H4 (cell line): ENCODE results near the gene ASL. TPM values are rescaled to one million over a fixed set of nuclear protein-coding genes. Genes with fewer than 3 reads are reported as not detected.
"Not testable (repeated sequence)": the region's sequence is repeated elsewhere in the genome, so short reads cannot be mapped to it uniquely, and the experiment has no call there.

Experiments used
- DNase-seq: peaks from one replicate; pipeline ENCODE4 v3.0.0-alpha.2; 2015; ENCODE audit warnings: low spot score
- total RNA-seq: library from RNA; depleted of rRNA; stranded (reverse); fragments of >200 nt; shearing (Covaris generic); gene quantifications from 2 replicates; pipeline ENCODE4 v1.2.3, GENCODE V29; 2014

ASL gene
- total RNA-seq, 1 experiment from 2014 or later, result 48.8 TPM

- DNase-seq, result no peak
Observed at GRCh38 chr7:66076462-66077329, 1.1 kb downstream of the ASL start.

GRCh38 chr7:66078067-66078466, 2.4 kb downstream of the ASL start:
- DNase-seq, result no peak

- DNase-seq, result no peak
Observed at GRCh38 chr7:66082083-66082482, 6.5 kb downstream of the ASL start.

- DNase-seq, result no peak
Observed at GRCh38 chr7:66082886-66083415, 7.3 kb downstream of the ASL start.

GRCh38 chr7:66083677-66084076, 8.1 kb downstream of the ASL start:
- no peak for DNase-seq

- no peak for DNase-seq
Observed at GRCh38 chr7:66088861-66089838, 13.5 kb downstream of the ASL start.

GRCh38 chr7:66092654-66093053, 17.0 kb downstream of the ASL start:
- DNase-seq, result no peak

GRCh38 chr7:66095010-66095409, 19.4 kb downstream of the ASL start:
- no peak for DNase-seq

GRCh38 chr7:66099232-66099550, 23.6 kb downstream of the ASL start:
- peak; percentile 77 for DNase-seq

GRCh38 chr7:66099551-66100407, 24.2 kb downstream of the ASL start:
- peak; percentile 97 for DNase-seq

- DNase-seq, result no peak
Observed at GRCh38 chr7:66100408-66101050, 24.9 kb downstream of the ASL start.

- DNase-seq, result not testable (repeated sequence)
Observed at GRCh38 chr7:66102168-66102567, 26.5 kb downstream of the ASL start.

- not testable (repeated sequence) for DNase-seq
Observed at GRCh38 chr7:66103994-66104393, 28.4 kb downstream of the ASL start.

- no peak for DNase-seq
Observed at GRCh38 chr7:66105263-66105748, 29.7 kb downstream of the ASL start.

GRCh38 chr7:66108410-66108809, 32.8 kb downstream of the ASL start:
- not testable (repeated sequence) for DNase-seq

- peak; percentile 69 for DNase-seq
Observed at GRCh38 chr7:66110856-66111255, 35.2 kb downstream of the ASL start.

GRCh38 chr7:66114743-66115649, 39.4 kb downstream of the ASL start, which contains the start of gene CRCP:
CRCP (plus strand) TSS chr7:66114847; CDS start chr7:66114963, 116 bp downstream.
- peak; percentile 79 for DNase-seq

GRCh38 chr7:66116680-66117420, 41.2 kb downstream of the ASL start:
- not testable (repeated sequence) for DNase-seq

- no peak for DNase-seq
Observed at GRCh38 chr7:66118603-66119002, 43.0 kb downstream of the ASL start.
